HG03060 (cell line): ENCODE measurements around the gene MICAL1.

Source experiments
- ATAC-seq: cut with Tn5 transposase; IDR thresholded peaks from one replicate; pipeline ENCODE4 v1.9.1; 2021; ENCODE audit warnings: low read depth, moderate number of reproducible peaks; ENCODE audit not compliant: unreplicated experiment

The MICAL1 gene

GRCh38 chr6:109440331-109441068 lies 15.1 kb downstream of the MICAL1 start, which contains the start of the genes PPIL6 and SMPD2:
TSS of gene PPIL6 (minus strand) at chr6:109440628. CDS start at chr6:109440590, 38 bp downstream.
TSS of gene SMPD2 (plus strand) at chr6:109440724. CDS start at chr6:109441122, 398 bp downstream.
- ATAC-seq: peak; percentile 38

- no peak for ATAC-seq
These were observed 19.5 kb downstream of the MICAL1 start for GRCh38 chr6:109436041-109436440.

- ATAC-seq: no peak
These were observed 21.1 kb downstream of the MICAL1 start for GRCh38 chr6:109434456-109434855.

GRCh38 chr6:109429496-109429895 lies 26.1 kb downstream of the MICAL1 start:
- ATAC-seq: no peak

GRCh38 chr6:109428889-109429477 lies 26.6 kb downstream of the MICAL1 start:
- no peak for ATAC-seq

- no peak for ATAC-seq
These were observed 30.6 kb downstream of the MICAL1 start for GRCh38 chr6:109424946-109425345.

- no peak for ATAC-seq
These were observed 34.4 kb downstream of the MICAL1 start for GRCh38 chr6:109421184-109421583.

- no peak for ATAC-seq
These were observed 34.8 kb downstream of the MICAL1 start for GRCh38 chr6:109420751-109421150.

GRCh38 chr6:109417646-109418045 lies 37.9 kb downstream of the MICAL1 start:
- ATAC-seq: no peak

GRCh38 chr6:109411034-109411433 lies 44.5 kb downstream of the MICAL1 start:
- ATAC-seq: no peak

GRCh38 chr6:109406196-109406595 lies 49.4 kb downstream of the MICAL1 start:
- no peak for ATAC-seq

- ATAC-seq: no peak
These were observed 58.6 kb downstream of the MICAL1 start for GRCh38 chr6:109397020-109397419.

- no peak for ATAC-seq
These were observed 59.4 kb downstream of the MICAL1 start for GRCh38 chr6:109396046-109396718.
